Duodenal mucosa (tissue), 2 donors: Measurements from ENCODE around the gene SPON1.
"Not testable (repeated sequence)": the region's sequence is repeated elsewhere in the genome, so short reads cannot be mapped to it uniquely, and the experiment has no call there.

Experiments
- H3K27ac ChIP-seq: one replicate; pipeline ENCODE4 v1.7.0; 2013; ENCODE audit warnings: low read depth, low read length
- H3K27me3 ChIP-seq, 2 donors: one replicate each; pipeline ENCODE4 v1.7.0; 2013; ENCODE audit warnings: low read length in 2 of 2, control low read depth in 1 of 2; ENCODE audit not compliant: insufficient read depth in 2 of 2, control insufficient read depth in 1 of 2
- H3K36me3 ChIP-seq, 2 donors: one replicate each; pipeline ENCODE4 v1.7.0; 2013; ENCODE audit warnings: low read length in 2 of 2, control low read depth in 1 of 2; ENCODE audit not compliant: insufficient read depth in 2 of 2, control insufficient read depth in 1 of 2
- H3K4me1 ChIP-seq, 2 donors: one replicate each; pipeline ENCODE4 v1.7.0; 2013; ENCODE audit warnings: low read length in 2 of 2, control low read depth in 1 of 2; ENCODE audit not compliant: insufficient read depth in 2 of 2, control insufficient read depth in 1 of 2
- H3K4me3 ChIP-seq, 2 donors: one replicate each; pipeline ENCODE4 v1.7.0; 2013; ENCODE audit warnings: low read length in 2 of 2, low read depth in 1 of 2
- H3K9ac ChIP-seq, 2 donors: one replicate each; pipeline ENCODE4 v1.7.0; 2013; ENCODE audit warnings: low read length in 2 of 2, low read depth in 1 of 2
- H3K9me3 ChIP-seq, 2 donors: one replicate each; pipeline ENCODE4 v1.7.0; 2013; ENCODE audit warnings: low read length in 2 of 2, control low read depth in 1 of 2; ENCODE audit not compliant: control insufficient read depth in 1 of 2

The SPON1 gene

GRCh38 chr11:14267861-14268635 lies 305.5 kb downstream of the SPON1 start:
- H3K4me1 ChIP-seq, result peaks cover 0 to 7% of the 10 kb centered on the region in 2 donors
- H3K36me3 ChIP-seq, result peaks cover 8 to 26% of the 10 kb centered on the region in 2 donors
- no peaks in the 10 kb centered on the region for H3K27me3 ChIP-seq
- no peak overlapping the region for H3K4me3 ChIP-seq
- H3K27ac ChIP-seq, result no peak overlapping the region
- H3K9ac ChIP-seq, result no peak overlapping the region
- no peaks in the 10 kb centered on the region for H3K9me3 ChIP-seq

GRCh38 chr11:14269692-14270573 lies 307.4 kb downstream of the SPON1 start:
- Histone ChIP-seq H3K4me3 (no peak overlapping the region), H3K36me3 (peaks cover 8 to 15% of the 10 kb centered on the region in 2 donors), H3K27me3 (no peaks in the 10 kb centered on the region), H3K9me3 (no peaks in the 10 kb centered on the region), H3K27ac (no peak overlapping the region), H3K4me1 (peaks cover 0 to 7% of the 10 kb centered on the region in 2 donors), H3K9ac (no peak overlapping the region)

- Histone ChIP-seq H3K27ac (no peak overlapping the region), H3K4me3 (no peak overlapping the region), H3K27me3 (no peaks in the 10 kb centered on the region), H3K9me3 (no peaks in the 10 kb centered on the region), H3K4me1 (peaks cover 0 to 7% of the 10 kb centered on the region in 2 donors), H3K9ac (no peak overlapping the region), H3K36me3 (peaks cover under 1 to 5% of the 10 kb centered on the region in 2 donors)
Measured at GRCh38 chr11:14270690-14271542, 308.4 kb downstream of the SPON1 start.

GRCh38 chr11:14273895-14274294 lies 311.4 kb downstream of the SPON1 start:
- H3K9ac ChIP-seq, result no peak overlapping the region
- H3K9me3 ChIP-seq, result no peaks in the 10 kb centered on the region
- H3K36me3 ChIP-seq, result no peaks in the 10 kb centered on the region
- H3K27ac ChIP-seq, result no peak overlapping the region
- peaks cover 0 to 7% of the 10 kb centered on the region in 2 donors for H3K4me1 ChIP-seq
- no peaks in the 10 kb centered on the region for H3K27me3 ChIP-seq
- no peak overlapping the region for H3K4me3 ChIP-seq

- no peaks in the 10 kb centered on the region for H3K36me3 ChIP-seq
- no peaks in the 10 kb centered on the region for H3K9me3 ChIP-seq
- no peak overlapping the region for H3K9ac ChIP-seq
- no peak overlapping the region for H3K27ac ChIP-seq
- no peak overlapping the region for H3K4me3 ChIP-seq
- no peaks in the 10 kb centered on the region for H3K27me3 ChIP-seq
- peaks cover 0 to 7% of the 10 kb centered on the region in 2 donors for H3K4me1 ChIP-seq
Measured at GRCh38 chr11:14275076-14275475, 312.6 kb downstream of the SPON1 start.

- H3K4me3 ChIP-seq, H3K27ac ChIP-seq, H3K27me3 ChIP-seq, H3K4me1 ChIP-seq, H3K9me3 ChIP-seq, H3K9ac ChIP-seq, H3K36me3 ChIP-seq: not testable (repeated sequence)
Measured at GRCh38 chr11:14278869-14279268, 316.3 kb downstream of the SPON1 start.

- no peak overlapping the region for H3K27ac ChIP-seq
- H3K9ac ChIP-seq, result no peak overlapping the region
- no peaks in the 10 kb centered on the region for H3K27me3 ChIP-seq
- no peaks in the 10 kb centered on the region for H3K36me3 ChIP-seq
- no peaks in the 10 kb centered on the region for H3K4me1 ChIP-seq
- H3K9me3 ChIP-seq, result no peaks in the 10 kb centered on the region
- no peak overlapping the region for H3K4me3 ChIP-seq
Measured at GRCh38 chr11:14288189-14288935, 325.8 kb downstream of the SPON1 start.

- H3K9me3 ChIP-seq, result no peaks in the 10 kb centered on the region
- H3K4me1 ChIP-seq, result no peaks in the 10 kb centered on the region
- H3K9ac ChIP-seq, result no peak overlapping the region
- H3K4me3 ChIP-seq, result no peak overlapping the region
- no peaks in the 10 kb centered on the region for H3K27me3 ChIP-seq
- H3K36me3 ChIP-seq, result no peaks in the 10 kb centered on the region
- H3K27ac ChIP-seq, result no peak overlapping the region
Measured at GRCh38 chr11:14290422-14290821, 327.9 kb downstream of the SPON1 start.

GRCh38 chr11:14299921-14300320 lies 337.4 kb downstream of the SPON1 start:
- Histone ChIP-seq H3K4me1 (no peaks in the 10 kb centered on the region), H3K9ac (no peak overlapping the region), H3K9me3 (no peaks in the 10 kb centered on the region), H3K27me3 (no peaks in the 10 kb centered on the region), H3K36me3 (no peaks in the 10 kb centered on the region), H3K27ac (no peak overlapping the region), H3K4me3 (no peak overlapping the region)
